HK-2 (cell line): Measurements from ENCODE around the gene ARHGAP22.
A peak's percentile ranks its signal among the peaks of the same experiment; 100 is the strongest.
"Not testable (repeated sequence)": the region's sequence is repeated elsewhere in the genome, so short reads cannot be mapped to it uniquely, and the experiment has no call there.

Experiments
- DNase-seq: peaks from one replicate; pipeline ENCODE4 v3.0.0-alpha.2; 2018; ENCODE audit not compliant: unreplicated experiment

Gene ARHGAP22

GRCh38 chr10:48604991-48605508, at the start of gene ARHGAP22:
ARHGAP22 (minus strand) TSS chr10:48605073; CDS start chr10:48604796, 277 bp downstream.
- peak; percentile 82 for DNase-seq

- DNase-seq, result no peak
Observed at GRCh38 chr10:48653944-48654698, 49.2 kb upstream of the ARHGAP22 start.

- DNase-seq, result no peak
Observed at GRCh38 chr10:48653347-48653746, 48.5 kb upstream of the ARHGAP22 start.

GRCh38 chr10:48652344-48652743, 47.5 kb upstream of the ARHGAP22 start:
- no peak for DNase-seq

GRCh38 chr10:48651839-48652238, 47.0 kb upstream of the ARHGAP22 start:
- no peak for DNase-seq

GRCh38 chr10:48651293-48651692, 46.4 kb upstream of the ARHGAP22 start:
- no peak for DNase-seq

- no peak for DNase-seq
Observed at GRCh38 chr10:48649349-48649944, 44.6 kb upstream of the ARHGAP22 start.

- no peak for DNase-seq
Observed at GRCh38 chr10:48648172-48648942, 43.5 kb upstream of the ARHGAP22 start.

GRCh38 chr10:48647073-48647472, 42.2 kb upstream of the ARHGAP22 start:
- not testable (repeated sequence) for DNase-seq

GRCh38 chr10:48645600-48645999, 40.7 kb upstream of the ARHGAP22 start:
- DNase-seq, result no peak

GRCh38 chr10:48641099-48641690, 36.3 kb upstream of the ARHGAP22 start:
- not testable (repeated sequence) for DNase-seq

- DNase-seq, result no peak
Observed at GRCh38 chr10:48640326-48640725, 35.5 kb upstream of the ARHGAP22 start.

- DNase-seq, result no peak
Observed at GRCh38 chr10:48639632-48640031, 34.8 kb upstream of the ARHGAP22 start.

- no peak for DNase-seq
Observed at GRCh38 chr10:48638739-48639527, 34.1 kb upstream of the ARHGAP22 start.

- DNase-seq, result no peak
Observed at GRCh38 chr10:48638158-48638557, 33.3 kb upstream of the ARHGAP22 start.

GRCh38 chr10:48636901-48637300, 32.0 kb upstream of the ARHGAP22 start:
- DNase-seq, result no peak

GRCh38 chr10:48636231-48636630, 31.4 kb upstream of the ARHGAP22 start:
- DNase-seq, result no peak

GRCh38 chr10:48634984-48635557, 30.2 kb upstream of the ARHGAP22 start:
- no peak for DNase-seq

- DNase-seq, result no peak
Observed at GRCh38 chr10:48634198-48634983, 29.5 kb upstream of the ARHGAP22 start.
